GM18526 (cell line): ENCODE data around the gene TUBGCP6.

ENCODE experiments used
- POLR2A ChIP-seq: IDR thresholded peaks from 3 replicates; pipeline ENCODE4 v1.6.1; 2011; ENCODE audit not compliant: insufficient read length; ENCODE audit errors: extremely low read depth

Gene TUBGCP6, protein sequence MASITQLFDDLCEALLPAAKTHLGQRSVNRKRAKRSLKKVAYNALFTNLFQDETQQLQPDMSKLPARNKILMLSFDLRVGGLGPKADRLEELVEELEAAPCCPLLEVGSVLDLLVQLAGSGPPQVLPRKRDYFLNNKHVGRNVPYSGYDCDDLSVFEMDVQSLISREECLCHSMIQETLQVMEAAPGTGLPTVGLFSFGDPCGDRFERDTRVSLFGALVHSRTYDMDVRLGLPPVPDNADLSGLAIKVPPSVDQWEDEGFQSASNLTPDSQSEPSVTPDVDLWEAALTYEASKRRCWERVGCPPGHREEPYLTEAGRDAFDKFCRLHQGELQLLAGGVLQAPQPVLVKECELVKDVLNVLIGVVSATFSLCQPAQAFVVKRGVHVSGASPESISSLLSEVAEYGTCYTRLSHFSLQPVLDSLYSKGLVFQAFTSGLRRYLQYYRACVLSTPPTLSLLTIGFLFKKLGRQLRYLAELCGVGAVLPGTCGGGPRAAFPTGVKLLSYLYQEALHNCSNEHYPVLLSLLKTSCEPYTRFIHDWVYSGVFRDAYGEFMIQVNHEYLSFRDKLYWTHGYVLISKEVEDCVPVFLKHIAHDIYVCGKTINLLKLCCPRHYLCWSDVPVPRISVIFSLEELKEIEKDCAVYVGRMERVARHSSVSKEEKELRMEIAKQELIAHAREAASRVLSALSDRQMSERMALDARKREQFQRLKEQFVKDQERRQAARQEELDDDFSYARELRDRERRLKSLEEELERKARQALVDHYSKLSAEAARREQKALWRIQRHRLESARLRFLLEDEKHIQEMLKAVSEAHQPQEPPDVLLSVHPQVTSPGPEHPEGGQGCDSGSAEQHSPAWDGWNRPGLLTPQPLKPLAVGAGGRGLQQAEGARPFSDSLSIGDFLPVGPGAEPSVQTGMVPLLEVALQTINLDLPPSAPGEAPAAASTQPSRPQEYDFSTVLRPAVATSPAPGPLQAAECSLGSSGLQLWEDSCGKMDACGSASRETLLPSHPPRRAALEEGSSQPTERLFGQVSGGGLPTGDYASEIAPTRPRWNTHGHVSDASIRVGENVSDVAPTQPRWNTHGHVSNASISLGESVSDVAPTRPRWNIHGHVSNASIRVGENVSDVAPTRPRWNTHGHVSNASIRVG (N-terminal part only)

DNA sequence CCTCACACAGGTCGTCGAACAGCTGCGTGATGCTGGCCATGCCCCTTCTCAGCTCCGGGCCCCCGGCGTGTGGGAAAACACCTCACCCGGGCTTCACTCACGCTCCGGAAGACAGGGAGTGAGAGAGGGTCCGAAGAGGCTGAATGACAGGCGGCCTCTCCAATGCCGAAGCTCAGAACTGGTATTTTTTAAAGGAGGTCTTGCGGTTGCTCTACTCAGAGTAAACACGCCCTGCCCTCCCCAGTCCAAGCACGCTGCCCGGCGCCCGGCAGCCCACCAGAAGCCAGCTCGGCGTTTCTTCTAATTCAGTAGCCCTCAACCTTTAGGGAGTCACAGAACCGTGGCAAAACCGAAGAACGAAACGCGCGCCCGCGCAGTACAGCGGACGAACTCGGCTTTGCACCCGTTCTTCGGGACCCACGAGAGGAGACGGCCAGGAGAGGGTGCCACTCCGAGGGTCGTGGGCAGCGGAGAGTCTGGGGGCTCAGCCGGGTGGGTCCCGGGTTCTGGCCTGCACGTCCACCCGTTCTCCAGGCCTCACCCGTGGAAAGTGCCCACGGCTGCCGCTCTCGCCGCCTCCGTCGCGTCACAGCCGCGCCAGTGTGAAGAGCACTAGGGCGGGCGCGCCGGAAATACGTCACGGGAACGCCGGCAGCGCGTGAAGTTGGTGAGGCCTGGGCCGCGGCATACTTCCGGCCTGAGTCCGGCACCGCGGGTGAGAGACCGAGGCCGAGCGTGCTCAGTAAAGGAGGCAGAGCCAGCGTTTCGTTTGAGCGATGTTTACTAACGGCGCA lies at the start of gene TUBGCP6:
Gene TUBGCP6 (minus strand): TSS at position 604 of the 794 bp plus-strand sequence. CDS start 564 bp downstream, at position 40.
- peak; percentile 93 for TF ChIP-seq POLR2A

DNA sequence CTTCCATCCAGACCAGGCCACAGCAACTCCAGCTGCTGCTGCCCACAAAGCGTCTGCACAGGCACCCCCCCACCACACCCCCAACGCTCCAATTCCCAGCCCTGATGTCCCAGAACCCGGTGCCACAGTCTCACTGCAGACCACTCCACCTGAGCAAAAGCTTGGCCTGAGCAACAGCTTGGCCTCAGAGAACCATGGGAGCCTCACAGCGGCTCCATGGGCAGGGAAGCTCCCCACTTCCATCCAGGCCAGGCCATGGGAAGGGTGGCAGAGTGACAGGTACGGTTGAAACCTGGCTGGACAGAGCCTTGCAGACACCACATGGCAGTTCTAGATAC lies 49.5 kb upstream of the TUBGCP6 start:
- TF ChIP-seq POLR2A, result no peak

- no peak for TF ChIP-seq POLR2A
Measured at GRCh38 chr22:50293441-50294318, 48.9 kb upstream of the TUBGCP6 start.

DNA sequence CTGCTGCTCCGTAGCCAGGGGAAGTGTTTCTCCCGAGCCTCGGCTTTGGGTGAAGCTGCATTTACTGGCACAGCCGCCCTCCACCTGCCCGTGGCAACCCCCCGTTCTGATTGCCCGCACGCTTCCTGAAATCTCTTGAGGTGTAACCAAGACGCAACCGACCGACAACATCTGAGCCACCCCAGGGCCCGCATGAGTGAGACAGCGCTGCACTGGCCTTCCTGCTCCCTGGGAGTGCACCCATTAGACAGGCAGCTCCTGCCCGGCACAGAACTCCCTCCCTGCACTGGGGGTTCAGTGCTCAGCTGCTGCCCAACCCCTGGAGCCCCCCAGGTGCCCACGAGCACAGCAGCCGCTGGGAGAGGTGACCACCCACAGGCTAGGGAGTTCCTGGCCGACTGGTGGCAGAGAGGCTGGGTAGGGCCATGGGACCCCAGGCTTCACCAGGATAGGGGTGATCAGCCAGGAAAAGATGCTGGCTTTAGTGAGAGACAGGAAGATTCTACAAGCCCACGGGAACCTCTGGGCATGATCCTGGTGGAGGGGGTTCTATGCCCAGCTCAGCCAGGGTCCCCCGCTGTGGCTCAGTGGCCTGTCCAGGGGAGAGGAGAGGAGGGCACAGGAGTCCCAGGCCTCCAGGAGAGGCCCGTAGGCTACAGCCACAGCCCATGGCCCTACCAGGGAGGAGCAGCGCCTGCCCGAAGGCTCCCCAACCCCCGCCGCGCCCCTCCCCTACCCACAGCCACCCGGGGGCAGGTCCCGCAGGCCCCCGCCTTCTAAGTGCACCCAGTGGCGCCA lies 48.0 kb upstream of the TUBGCP6 start:
- peak; percentile 14 for TF ChIP-seq POLR2A

DNA sequence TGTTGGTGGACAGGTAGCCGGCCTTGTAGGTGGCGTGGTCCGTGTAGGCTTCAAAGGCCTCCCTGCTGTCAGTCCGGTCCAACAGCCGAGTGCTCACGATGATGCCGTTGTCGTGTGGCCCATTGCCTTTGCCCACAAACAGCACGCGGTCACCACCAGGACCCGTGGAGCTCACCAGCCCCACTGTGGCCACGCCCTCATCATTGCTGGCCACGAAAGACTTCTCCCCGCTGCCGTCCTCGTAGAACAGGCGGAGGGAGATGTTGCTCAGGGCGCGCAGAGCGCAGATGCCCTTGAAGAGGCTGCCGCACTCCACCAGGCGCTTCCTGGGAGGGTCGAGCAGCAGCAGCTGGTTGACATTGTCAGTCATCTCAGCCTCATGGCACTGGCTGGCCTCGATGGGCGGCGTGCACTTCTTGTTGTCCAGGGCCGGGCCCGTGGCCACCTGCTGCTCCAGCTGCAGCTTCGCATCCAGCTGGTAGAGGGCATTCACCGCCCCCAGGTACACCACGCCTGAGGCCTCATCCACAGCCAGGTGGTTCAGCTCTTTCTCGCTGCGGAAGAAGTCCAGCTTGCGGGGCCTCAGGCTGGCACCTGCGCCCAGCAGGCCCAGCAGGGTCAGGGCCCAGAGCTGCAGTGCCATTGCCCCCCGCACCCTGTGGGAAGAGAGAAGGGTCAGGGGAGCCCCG lies 45.3 kb upstream of the TUBGCP6 start:
- no peak for TF ChIP-seq POLR2A

- no peak for TF ChIP-seq POLR2A
Measured at GRCh38 chr22:50289151-50289941, 44.5 kb upstream of the TUBGCP6 start.

DNA sequence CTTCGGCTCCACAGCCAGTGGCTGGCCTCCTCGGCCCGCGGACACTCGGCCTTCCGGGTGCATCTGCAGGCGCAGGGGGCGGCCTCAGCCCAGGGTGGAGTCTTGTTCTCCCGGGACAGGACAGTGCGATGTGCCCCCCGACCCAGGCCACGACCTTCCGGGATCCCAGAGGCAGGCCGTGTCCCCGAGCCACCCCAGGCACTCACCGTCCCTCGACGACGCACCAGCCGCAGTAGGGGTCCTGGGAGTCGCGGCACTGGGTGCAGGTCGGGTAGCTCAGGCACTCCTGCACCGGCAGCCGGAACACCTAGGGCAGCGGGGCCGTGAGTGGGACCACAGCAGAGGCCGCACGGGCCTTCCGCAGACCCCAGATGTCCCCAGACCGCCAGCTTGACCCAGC lies 42.9 kb upstream of the TUBGCP6 start:
- TF ChIP-seq POLR2A, result no peak

DNA sequence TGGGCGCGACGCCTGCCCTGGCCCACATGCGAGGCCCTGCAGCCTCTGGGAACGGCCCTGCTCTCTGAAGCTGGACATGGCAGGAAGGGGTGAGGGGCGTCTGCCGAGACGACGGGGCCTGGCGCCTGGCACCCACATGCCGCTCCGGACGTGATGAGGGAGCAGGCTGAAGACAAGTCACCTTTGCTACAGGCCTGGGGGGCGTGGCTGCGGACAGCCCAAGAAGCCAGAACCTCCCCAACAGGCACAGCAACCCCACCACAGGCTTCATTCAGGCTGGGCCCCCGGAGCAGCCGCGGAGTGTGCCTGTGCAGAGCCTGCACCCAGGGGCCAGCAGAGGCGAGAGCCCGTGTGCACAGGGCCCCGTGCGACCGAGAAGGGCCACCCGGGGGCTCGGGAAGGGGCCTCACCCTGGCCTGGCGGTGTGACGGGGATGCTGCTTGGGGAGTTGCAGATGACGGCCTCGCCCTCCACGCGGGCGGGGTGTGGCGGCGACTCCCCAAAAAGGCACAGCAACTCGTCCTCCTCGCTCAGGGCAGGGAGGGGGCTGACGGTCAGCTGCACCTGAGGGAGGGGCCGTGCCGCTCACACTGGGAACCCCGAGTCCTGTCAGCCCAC lies 42.0 kb upstream of the TUBGCP6 start:
- no peak for TF ChIP-seq POLR2A

GRCh38 chr22:50286275-50286674 lies 41.5 kb upstream of the TUBGCP6 start:
- TF ChIP-seq POLR2A, result no peak

- no peak for TF ChIP-seq POLR2A
Measured at GRCh38 chr22:50285568-50286229, 40.9 kb upstream of the TUBGCP6 start.

DNA sequence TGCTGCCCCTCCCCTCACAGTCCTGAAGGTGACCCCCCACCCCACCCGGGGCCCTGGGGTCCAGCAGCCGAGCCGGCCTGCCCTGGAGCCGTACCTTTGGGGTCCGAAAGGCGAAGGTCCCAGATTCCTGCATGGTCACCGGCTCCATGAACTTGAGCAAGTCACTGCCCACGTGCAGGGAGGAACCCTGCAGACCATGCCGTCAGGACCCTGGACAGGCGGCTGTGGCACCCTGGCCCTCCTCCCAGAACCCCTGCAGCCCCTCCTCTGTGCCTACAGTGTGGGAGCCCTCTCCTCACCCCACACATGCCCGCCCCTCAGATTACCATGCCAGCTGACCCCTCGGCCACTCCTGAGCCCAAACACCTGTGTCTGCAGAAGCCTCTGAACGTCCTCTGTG lies 39.7 kb upstream of the TUBGCP6 start:
- TF ChIP-seq POLR2A, result no peak

GRCh38 chr22:50283821-50284220 lies 39.0 kb upstream of the TUBGCP6 start:
- no peak for TF ChIP-seq POLR2A
